DND-41 (cell line): Measurements from ENCODE around the gene QPCTL.

Experiments
- ATAC-seq: fragments of 200-7000 bp; cut with Tn5 transposase; 3 replicates; pipeline ENCODE4 v1.9.1; 2021; ENCODE audit warnings: low read depth; ENCODE audit not compliant: insufficient read depth
- DNase-seq: peaks from one replicate; pipeline ENCODE4 v3.0.0-alpha.2; 2020
- H2AFZ ChIP-seq: 2 replicates; pipeline ENCODE4 v1.6.0; 2012; ENCODE audit warnings: low read depth, low read length
- H3K27ac ChIP-seq: 2 replicates; pipeline ENCODE4 v1.5.1; 2012; ENCODE audit warnings: low read length, inconsistent platforms
- H3K27me3 ChIP-seq: fragments of 200-600 bp; sonication (generic); 2 replicates; pipeline ENCODE4 v1.6.0; 2012; ENCODE audit warnings: low read length, mild to moderate bottlenecking, inconsistent platforms; ENCODE audit not compliant: insufficient read depth, poor library complexity
- H3K36me3 ChIP-seq: 2 replicates; pipeline ENCODE4 v1.5.1; 2012; ENCODE audit warnings: low read length, inconsistent platforms; ENCODE audit not compliant: insufficient read depth
- H3K4me1 ChIP-seq: 2 replicates; pipeline ENCODE4 v1.5.1; 2012; ENCODE audit warnings: mild to moderate bottlenecking, low read length; ENCODE audit not compliant: insufficient read depth
- H3K4me2 ChIP-seq: 2 replicates; pipeline ENCODE4 v1.6.0; 2012; ENCODE audit warnings: mild to moderate bottlenecking, moderate library complexity, low read length, inconsistent platforms; ENCODE audit not compliant: insufficient read depth
- H3K4me3 ChIP-seq, 2 experiments: fragments of 200-600 bp in 1 of 2; shearing (Covaris generic) in 1 of 2; 2 replicates each; pipeline ENCODE4 v1.5.1; 2012 to 2016; ENCODE audit warnings: inconsistent platforms in 2 of 2, low read length in 2 of 2, mild to moderate bottlenecking in 2 of 2, low read depth in 1 of 2, moderate library complexity in 1 of 2
- H3K79me2 ChIP-seq: 2 replicates; pipeline ENCODE4 v1.6.0; 2012; ENCODE audit warnings: low read length, inconsistent platforms; ENCODE audit not compliant: insufficient read depth
- H3K9ac ChIP-seq: 2 replicates; pipeline ENCODE4 v1.6.0; 2012; ENCODE audit warnings: low read depth, mild to moderate bottlenecking, inconsistent platforms, low read length, moderate library complexity
- H3K9me3 ChIP-seq: 2 replicates; pipeline ENCODE4 v1.5.1; 2012; ENCODE audit warnings: low read length, moderate library complexity, mild to moderate bottlenecking, inconsistent platforms; ENCODE audit not compliant: insufficient read depth, severe bottlenecking
- H4K20me1 ChIP-seq: 2 replicates; pipeline ENCODE4 v1.6.0; 2012; ENCODE audit warnings: low read length; ENCODE audit not compliant: insufficient read depth
- EZH2 ChIP-seq: IDR thresholded peaks from 3 replicates; pipeline ENCODE4 v1.6.1; 2012; ENCODE audit warnings: borderline replicate concordance, low read depth, mild to moderate bottlenecking, moderate library complexity, low read length, inconsistent platforms; ENCODE audit not compliant: severe bottlenecking
- TF ChIP-seq, protein P1 (sequence below): IDR thresholded peaks from 2 replicates; pipeline ENCODE4 v1.5.1; 2012; ENCODE audit warnings: borderline replicate concordance, low read length, moderate library complexity, mild to moderate bottlenecking; ENCODE audit not compliant: poor library complexity, severe bottlenecking; ENCODE audit errors: extremely low read depth

The QPCTL gene

DNA sequence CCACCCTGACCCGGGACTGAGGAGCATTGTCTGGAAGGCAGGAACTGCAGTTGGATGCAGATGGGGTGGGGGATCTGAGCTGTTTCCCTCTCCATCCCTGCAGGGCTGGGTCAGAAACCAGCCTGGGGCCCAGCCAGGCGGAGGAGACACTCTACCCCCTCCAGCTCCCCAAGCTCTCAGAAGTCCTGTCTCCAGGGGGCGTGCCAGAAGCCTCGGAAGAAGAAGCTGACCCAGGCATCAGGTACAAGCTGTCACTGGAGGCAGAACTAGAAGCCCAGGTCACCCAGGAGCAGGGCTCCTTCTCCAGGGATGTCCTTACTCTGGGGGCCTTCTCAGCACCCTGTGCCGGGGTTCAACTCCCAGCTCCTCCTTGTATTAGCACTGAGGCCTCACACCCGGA is 61.1 kb downstream of the QPCTL start:
- DNase-seq: no peak
- H3K27ac ChIP-seq: no peak overlapping the region
- no peaks in the 10 kb centered on the region for H3K79me2 ChIP-seq
- TF ChIP-seq EZH2: no peak
- TF ChIP-seq, protein P1, sequence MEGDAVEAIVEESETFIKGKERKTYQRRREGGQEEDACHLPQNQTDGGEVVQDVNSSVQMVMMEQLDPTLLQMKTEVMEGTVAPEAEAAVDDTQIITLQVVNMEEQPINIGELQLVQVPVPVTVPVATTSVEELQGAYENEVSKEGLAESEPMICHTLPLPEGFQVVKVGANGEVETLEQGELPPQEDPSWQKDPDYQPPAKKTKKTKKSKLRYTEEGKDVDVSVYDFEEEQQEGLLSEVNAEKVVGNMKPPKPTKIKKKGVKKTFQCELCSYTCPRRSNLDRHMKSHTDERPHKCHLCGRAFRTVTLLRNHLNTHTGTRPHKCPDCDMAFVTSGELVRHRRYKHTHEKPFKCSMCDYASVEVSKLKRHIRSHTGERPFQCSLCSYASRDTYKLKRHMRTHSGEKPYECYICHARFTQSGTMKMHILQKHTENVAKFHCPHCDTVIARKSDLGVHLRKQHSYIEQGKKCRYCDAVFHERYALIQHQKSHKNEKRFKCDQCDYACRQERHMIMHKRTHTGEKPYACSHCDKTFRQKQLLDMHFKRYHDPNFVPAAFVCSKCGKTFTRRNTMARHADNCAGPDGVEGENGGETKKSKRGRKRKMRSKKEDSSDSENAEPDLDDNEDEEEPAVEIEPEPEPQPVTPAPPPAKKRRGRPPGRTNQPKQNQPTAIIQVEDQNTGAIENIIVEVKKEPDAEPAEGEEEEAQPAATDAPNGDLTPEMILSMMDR: no peak
- no peaks in the 10 kb centered on the region for H3K9me3 ChIP-seq
- no peak for ATAC-seq
- no peaks in the 10 kb centered on the region for H4K20me1 ChIP-seq
- H3K4me3 ChIP-seq: no peak overlapping the region
- no peak overlapping the region for H3K9ac ChIP-seq
- no peak overlapping the region for H2AFZ ChIP-seq
- H3K36me3 ChIP-seq: no peaks in the 10 kb centered on the region
- no peaks in the 10 kb centered on the region for H3K4me1 ChIP-seq
- H3K4me2 ChIP-seq: no peak overlapping the region
- no peaks in the 10 kb centered on the region for H3K27me3 ChIP-seq
